GM06990 (cell line): ENCODE data around the gene CDK11A.
A peak's percentile ranks its signal among the peaks of the same experiment; 100 is the strongest.
"Not testable (repeated sequence)": the region's sequence is repeated elsewhere in the genome, so short reads cannot be mapped to it uniquely, and the experiment has no call there.

Experiments
- DNase-seq: peaks from one replicate; pipeline ENCODE4 v3.0.0-alpha.2; 2011; ENCODE audit not compliant: insufficient read length; ENCODE audit errors: extremely low read depth
- H3K27me3 ChIP-seq: replicated peaks from 2 replicates; pipeline ENCODE4 v1.6.0; 2011; ENCODE audit warnings: low read length; ENCODE audit not compliant: control insufficient read depth, insufficient read depth
- H3K36me3 ChIP-seq: 2 replicates; pipeline ENCODE4 v1.5.1; 2011; ENCODE audit warnings: low read length; ENCODE audit not compliant: control insufficient read depth, insufficient read depth
- H3K4me3 ChIP-seq: replicated peaks from 2 replicates; pipeline ENCODE4 v1.5.1; 2011; ENCODE audit warnings: low read depth, mild to moderate bottlenecking, control low read depth, low read length
- TF ChIP-seq, protein P1 (sequence below): IDR thresholded peaks from 2 replicates; pipeline ENCODE4 v1.5.1; 2011; ENCODE audit warnings: low read length, control low read depth, mild to moderate bottlenecking, inconsistent platforms; ENCODE audit not compliant: insufficient read depth, poor library complexity, severe bottlenecking

The CDK11A gene

DNA sequence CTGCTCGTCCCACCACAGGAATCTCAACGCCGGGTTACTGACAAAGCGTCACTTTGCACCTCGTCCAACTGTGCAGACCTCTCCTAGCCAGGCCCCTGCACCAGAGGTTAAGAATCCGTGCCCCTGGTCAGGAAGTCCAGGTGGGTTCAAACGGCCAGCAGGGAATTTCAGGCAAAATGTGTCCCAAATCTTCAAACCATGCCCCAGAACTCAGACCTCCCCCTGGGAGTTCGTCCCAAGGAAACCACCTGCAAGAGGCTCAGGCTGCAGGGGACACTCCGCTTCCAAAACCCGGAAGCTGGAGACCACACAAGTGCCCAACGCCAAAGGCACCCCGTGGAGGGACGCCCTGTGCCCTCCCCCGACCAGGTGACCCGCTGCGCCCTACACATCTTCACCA is 32.7 kb downstream of the CDK11A start:
- H3K27me3 ChIP-seq, H3K36me3 ChIP-seq, DNase-seq: not testable (repeated sequence)
- peak overlapping the region; percentile 45 for H3K4me3 ChIP-seq

DNA sequence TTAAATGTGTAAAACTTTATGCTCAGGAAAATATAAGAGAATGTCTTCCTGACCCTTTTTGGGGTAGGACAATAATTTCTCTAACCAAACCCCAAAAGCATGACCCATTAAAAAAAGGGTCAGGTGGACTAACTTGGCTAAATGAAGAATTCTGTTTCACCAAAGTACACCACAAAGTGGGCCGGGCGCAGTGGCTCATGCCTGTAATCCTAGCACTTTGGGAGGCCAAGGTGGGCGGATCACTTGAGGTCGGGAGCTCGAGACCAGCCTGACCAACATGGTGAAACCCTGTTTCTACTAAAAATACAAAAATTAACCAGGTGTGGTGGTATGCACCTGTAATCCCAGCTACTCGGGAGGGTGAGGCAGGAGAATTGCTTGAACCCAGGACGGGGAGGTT is 34.6 kb downstream of the CDK11A start:
- not testable (repeated sequence) for H3K4me3 ChIP-seq, H3K27me3 ChIP-seq, H3K36me3 ChIP-seq, DNase-seq

DNA sequence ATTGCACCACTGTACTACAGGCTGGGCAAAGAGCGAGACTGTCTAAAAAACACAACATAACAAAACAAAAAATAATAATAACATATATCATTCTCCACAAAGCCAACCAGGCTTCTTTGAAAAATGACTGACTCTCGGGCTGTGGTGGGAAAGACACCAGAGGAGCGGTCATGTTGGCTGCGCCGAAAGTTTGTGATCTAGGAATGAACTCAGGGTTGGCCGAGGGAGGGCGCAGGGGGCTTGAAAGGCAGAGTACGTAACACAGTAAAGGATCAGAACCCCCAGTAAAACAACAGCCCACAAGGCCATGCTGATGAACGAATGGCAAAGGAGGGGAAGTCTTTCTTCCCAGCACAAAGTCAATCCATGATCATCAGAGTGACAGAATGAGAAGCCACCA is 36.3 kb downstream of the CDK11A start:
- DNase-seq = no peak

DNA sequence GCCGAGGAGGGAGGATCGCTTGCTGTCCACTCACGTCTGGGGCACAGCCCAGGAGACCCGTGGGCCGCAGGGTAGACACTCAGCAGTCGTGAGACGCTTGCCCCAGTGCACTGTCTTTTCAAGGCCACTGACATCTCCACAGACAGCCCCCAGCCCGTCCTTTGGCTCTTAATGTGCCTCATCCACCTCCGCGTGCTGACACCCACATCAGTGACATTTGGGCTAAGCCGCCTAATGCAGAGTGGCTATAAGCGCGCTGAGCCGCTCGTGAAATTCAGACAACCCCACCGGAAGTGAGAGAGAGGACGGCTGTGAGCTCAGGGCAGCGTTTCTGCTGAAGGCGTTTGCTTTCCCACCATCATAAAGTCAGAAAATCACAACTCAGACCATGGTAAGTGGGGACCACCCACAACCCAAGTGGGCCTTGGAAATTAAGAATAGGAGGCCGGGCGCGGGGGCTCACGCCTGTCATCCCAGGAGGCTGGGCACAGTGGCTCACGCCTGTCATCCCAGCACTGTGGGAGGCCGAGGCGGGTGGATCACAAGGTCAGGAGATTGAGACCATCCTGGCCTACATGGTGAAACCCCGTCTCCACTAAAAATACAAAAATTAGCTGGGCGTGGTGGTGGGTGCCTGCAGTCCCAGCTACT is 40.0 kb downstream of the CDK11A start:
- DNase-seq = no peak
- no peaks in the 10 kb centered on the region for H3K27me3 ChIP-seq
- H3K36me3 ChIP-seq = peaks cover 8% of the 10 kb centered on the region
- no peak overlapping the region for H3K4me3 ChIP-seq
- TF ChIP-seq, protein P1, sequence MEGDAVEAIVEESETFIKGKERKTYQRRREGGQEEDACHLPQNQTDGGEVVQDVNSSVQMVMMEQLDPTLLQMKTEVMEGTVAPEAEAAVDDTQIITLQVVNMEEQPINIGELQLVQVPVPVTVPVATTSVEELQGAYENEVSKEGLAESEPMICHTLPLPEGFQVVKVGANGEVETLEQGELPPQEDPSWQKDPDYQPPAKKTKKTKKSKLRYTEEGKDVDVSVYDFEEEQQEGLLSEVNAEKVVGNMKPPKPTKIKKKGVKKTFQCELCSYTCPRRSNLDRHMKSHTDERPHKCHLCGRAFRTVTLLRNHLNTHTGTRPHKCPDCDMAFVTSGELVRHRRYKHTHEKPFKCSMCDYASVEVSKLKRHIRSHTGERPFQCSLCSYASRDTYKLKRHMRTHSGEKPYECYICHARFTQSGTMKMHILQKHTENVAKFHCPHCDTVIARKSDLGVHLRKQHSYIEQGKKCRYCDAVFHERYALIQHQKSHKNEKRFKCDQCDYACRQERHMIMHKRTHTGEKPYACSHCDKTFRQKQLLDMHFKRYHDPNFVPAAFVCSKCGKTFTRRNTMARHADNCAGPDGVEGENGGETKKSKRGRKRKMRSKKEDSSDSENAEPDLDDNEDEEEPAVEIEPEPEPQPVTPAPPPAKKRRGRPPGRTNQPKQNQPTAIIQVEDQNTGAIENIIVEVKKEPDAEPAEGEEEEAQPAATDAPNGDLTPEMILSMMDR = no peak

More for the DNA sequence above, 36.3 kb downstream of the CDK11A start:
- Histone ChIP-seq H3K4me3 (no peak overlapping the region), H3K36me3 (peaks cover 8% of the 10 kb centered on the region), H3K27me3 (no peaks in the 10 kb centered on the region)
- TF ChIP-seq, protein P1 = no peak

DNA sequence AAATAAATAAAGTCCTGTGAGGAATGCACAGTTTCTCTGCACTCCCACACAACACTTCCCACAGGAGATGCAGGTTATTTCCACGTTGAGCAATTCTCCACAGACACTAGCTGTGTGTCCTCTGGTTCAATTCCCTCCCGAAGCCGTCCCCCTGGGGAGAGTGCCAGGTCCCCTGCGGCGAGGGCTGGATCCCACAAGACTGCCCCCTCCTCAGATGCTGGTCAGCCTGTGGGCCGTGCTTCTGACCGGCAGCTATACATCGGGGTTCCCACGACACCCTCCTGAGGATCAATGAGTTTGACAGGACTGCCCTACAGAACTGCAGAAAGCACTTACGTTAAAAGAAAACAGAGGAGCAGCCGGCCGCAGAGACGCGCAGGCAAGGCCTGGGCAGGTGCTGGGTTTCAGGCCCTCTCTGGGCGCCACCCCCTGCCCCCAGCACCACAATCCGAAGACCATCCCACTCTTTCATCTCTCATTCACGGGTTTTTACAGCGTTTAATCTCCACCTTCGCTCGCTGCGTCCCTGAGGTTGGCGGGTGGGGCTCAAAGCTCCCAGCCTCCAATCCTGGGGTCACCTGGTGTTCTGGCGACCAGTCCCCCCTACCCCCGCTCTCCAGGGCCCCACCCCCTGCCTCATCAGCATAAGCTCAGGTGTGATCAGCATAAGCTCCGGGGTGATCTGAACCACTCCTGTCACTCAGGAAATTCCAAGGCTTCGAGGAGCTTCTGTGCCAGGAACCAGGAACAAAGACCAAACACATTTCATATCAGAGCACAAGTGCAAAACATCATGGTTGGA is 40.9 kb downstream of the CDK11A start:
- DNase-seq = no peak
- no peaks in the 10 kb centered on the region for H3K27me3 ChIP-seq
- H3K4me3 ChIP-seq = no peak overlapping the region
- TF ChIP-seq, protein P1 = no peak
- H3K36me3 ChIP-seq = peaks cover 8% of the 10 kb centered on the region

DNA sequence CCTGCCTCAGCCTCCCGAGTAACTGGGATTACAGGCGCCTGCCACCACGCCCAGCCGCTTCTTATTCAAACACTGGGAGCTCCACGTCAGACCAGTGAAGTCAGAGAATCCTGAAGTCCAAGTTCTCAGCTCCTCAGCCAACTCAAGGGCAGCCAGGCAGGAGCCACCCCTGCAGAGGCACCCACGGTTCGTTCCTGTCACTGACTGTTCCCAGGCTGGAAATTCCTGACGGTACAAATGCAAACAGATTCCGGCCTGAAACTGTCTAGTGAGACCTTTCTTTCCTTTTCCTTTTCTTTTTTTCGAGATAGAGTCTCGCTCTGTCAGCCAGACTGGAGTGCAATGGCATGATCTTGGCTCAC is 43.3 kb downstream of the CDK11A start:
- Histone ChIP-seq H3K27me3 (no peaks in the 10 kb centered on the region), H3K4me3 (no peak overlapping the region), H3K36me3 (peaks cover 6% of the 10 kb centered on the region)
- TF ChIP-seq, protein P1 = no peak
- no peak for DNase-seq
